VCaP (cell line): Measurements from ENCODE around the gene CLDN9.

Source experiments
- H3K27ac ChIP-seq: fragments of 450-650 bp; 2 replicates; pipeline ENCODE4 v1.5.1; 2017
- TF ChIP-seq, protein P1 (sequence below): fragments of 450-650 bp; conservative IDR thresholded peaks from 2 replicates; pipeline ENCODE4 v1.5.1; 2017; ENCODE audit warnings: mild to moderate bottlenecking, moderate library complexity

The CLDN9 gene

DNA sequence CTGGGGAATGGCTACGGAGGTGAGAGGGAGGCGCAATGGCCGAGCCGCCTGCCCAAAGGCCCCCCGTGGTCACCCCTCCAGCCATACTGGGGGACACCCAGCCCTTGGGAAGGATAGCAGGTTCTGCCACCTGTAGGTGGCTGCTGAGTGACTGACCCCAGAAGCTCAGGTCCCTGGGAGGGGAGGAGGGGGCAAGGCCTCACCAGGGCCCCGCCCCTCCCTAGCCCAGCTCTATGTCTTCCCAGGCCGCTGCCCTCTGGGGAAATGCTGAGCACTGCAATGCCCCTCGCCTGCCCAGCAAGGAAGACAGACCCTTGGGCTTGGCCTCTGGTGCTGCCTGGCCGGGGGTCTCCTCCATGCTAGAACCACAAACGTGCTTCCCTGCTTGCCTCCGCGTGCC is 11.4 kb upstream of the CLDN9 start:
- TF ChIP-seq, protein P1, sequence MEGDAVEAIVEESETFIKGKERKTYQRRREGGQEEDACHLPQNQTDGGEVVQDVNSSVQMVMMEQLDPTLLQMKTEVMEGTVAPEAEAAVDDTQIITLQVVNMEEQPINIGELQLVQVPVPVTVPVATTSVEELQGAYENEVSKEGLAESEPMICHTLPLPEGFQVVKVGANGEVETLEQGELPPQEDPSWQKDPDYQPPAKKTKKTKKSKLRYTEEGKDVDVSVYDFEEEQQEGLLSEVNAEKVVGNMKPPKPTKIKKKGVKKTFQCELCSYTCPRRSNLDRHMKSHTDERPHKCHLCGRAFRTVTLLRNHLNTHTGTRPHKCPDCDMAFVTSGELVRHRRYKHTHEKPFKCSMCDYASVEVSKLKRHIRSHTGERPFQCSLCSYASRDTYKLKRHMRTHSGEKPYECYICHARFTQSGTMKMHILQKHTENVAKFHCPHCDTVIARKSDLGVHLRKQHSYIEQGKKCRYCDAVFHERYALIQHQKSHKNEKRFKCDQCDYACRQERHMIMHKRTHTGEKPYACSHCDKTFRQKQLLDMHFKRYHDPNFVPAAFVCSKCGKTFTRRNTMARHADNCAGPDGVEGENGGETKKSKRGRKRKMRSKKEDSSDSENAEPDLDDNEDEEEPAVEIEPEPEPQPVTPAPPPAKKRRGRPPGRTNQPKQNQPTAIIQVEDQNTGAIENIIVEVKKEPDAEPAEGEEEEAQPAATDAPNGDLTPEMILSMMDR: no peak
- no peak overlapping the region for H3K27ac ChIP-seq

DNA sequence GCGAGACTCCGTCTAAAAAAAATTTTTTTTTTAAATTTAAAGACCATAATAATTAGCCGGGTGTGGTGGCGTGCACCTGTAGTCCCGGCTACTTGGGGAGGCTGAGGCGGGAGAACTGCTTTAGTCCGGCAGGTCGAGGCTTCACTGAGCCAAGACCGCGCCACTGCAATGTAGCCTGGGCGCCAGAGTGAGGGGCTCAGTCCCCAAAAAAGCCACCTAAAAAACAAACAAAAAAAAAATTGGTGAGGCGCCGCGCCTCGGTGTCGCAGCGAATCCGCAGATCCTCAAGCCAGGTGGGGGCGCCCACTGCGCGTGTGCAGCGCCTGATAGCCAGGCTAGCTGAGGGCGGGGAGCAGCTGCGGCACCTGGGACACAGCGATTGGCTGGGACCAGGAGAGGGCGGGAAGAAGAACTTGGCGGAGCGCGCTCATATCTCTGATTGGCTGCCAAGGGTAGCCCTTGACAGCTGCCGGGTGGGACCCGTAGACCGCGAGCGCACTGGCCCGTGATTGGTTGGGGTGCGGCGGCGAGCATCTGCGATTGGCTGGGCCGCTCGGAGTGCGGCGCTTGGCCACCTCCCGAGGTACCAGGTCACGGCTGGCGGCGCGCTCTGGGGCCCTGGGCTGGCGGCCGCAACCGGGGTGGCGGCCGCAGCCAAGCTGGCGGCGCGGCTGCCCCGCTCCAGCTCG is 9.0 kb upstream of the CLDN9 start:
- H3K27ac ChIP-seq: peak overlapping the region; percentile 69
- TF ChIP-seq, protein P1: peak; percentile 50

DNA sequence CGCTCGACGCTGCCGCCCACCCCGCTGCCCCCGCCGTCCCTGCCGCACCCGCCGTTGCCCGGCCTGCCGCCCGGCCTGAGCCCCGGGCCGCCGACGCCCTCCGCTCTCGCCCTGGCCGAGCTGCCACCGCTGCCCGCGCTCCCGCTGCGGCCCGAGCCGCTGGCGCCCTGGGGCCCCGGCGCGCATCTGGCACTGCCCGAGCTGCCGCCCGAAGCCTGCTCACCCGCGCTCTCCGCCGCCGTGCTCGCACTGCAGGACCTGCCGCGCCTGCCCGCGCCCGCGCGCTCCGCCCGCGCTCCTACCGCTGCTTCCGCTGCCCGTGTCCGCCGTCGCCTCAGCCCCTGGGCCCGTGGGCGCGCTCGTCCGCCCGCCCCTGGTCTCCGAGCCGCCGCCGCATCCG is 8.4 kb upstream of the CLDN9 start:
- H3K27ac ChIP-seq: peak overlapping the region; percentile 69
- TF ChIP-seq, protein P1: no peak

DNA sequence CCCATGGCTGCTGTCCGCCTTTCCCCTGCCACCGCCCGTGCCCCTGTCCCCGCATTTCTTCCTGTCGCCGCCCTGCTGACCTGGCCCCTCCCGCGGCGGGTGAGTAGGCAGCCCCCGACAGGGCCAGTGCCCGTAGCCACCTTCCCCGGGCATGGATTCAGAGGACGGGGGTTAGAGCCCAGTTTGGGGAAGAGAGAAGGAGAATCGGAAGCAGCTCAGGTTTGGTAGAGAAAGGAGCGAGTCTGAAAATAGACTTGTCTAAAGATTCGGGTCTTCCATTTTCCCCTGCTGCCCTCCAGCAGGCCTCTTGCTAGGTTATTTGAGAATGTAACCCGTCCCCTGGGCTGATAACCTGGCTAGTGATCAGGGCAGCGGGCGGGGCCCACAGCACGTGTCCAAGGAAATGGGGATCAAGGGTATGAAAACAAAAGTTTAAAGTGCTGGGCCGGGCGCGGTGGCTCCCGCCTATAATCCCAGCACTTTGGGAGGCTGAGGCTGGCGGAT is 7.9 kb upstream of the CLDN9 start:
- TF ChIP-seq, protein P1: no peak
- peak overlapping the region; percentile 69 for H3K27ac ChIP-seq

DNA sequence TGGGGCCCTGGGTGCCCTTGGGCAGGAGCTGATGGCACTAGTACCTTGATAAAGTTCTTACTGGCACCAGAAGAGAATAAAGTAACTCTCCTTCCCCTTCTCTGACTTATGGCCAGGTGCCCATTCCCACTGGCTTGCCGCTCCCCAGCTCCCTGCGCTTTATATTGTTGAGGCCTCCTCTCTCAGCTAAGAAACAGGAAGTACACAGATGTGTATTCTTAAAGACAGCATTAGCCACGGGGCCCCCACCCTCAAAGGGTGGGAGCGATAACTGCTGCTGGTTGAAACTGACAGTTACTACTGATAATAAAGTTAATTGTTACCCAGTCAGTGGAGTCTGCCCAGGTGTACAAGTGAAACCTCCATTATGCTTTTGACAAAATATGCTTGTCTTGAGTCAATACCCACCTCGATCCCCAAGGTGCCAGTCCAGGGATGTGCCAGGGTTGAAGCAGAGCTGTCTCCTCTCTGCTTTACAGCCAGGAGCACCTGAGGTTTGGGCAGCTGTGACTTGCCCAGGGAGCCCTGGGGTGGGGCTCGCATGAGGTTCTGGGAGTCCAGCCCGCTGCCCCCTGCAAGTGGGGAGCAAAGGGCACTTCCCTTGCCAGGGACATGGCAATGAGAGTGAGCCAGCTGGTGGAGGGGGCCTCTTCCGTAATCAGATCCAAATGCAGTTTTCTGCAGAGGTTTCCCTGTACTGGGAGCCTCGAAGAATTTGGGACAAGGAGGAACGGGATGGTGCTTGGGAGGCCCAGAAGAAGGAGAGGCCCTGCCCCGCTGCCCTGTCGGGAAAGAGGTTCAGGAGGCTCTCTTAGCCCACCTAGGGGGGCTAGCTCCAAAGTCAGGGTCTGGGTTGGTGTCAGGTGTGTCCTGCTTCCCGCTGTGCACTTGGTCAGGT is 5.4 kb upstream of the CLDN9 start:
- TF ChIP-seq, protein P1: no peak
- no peak overlapping the region for H3K27ac ChIP-seq

DNA sequence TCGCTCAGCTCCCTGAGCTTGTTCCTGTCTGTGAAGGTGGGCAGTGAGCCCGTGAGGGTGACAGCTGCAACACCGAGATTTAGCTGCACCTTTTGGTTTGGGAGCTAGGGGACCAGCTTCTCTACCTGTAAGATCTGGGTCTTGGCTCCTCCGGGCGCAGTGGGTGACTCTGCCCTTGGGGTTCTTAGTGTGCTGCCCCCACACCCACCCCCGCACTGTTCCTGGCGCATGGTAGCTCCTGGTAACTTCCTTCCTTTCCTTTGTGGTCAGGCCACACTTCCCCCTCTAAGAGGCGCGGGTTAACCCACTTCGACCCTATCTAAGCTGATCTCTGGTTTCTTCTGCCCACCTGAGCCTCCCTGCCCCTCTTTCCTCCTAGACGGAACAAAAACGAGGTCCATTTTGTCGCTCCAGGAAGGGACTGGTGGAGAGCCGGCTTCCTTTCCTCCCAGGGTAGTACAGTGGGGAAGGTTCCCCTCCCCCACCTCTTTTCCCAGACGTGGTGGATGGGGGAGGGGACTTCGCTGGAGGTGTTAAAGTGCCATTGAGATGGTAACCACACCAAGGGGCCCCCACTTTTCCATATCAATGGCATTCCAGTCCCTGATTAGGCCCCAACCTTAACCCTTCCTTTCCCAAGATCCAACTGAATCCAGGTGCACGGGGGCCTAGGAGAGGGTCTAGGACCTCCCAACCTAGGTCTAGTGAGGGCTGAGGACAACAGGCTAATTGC is 4.6 kb upstream of the CLDN9 start:
- H3K27ac ChIP-seq: no peak overlapping the region
- TF ChIP-seq, protein P1: no peak

DNA sequence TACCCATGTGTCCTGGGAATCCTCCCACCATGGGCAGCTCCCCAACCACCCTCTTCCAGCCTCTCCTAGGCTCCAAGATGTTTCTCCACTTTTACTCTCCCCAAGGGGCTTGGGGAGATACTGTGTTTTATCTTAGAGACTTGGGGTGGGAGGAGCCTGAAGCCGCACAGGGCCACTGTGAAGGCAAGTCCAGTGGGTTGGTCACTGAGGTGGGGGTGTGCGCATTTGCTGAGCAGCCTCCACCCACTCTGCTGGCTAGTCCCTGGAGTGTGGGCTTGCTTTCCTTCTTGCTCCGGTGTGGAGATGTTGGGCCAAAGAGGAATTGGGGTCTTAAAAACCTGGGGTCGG is 4.1 kb upstream of the CLDN9 start:
- no peak overlapping the region for H3K27ac ChIP-seq
- TF ChIP-seq, protein P1: no peak
